B cell (primary cell): ENCODE measurements around the gene RGSL1. TPM values are rescaled to one million over a fixed set of nuclear protein-coding genes. Genes with fewer than 3 reads are reported as not detected.
A peak's percentile ranks its signal among the peaks of the same experiment; 100 is the strongest.

ENCODE experiments used
- ATAC-seq: fragments of 200-7000 bp; cut with Tn5 transposase; one replicate; pipeline ENCODE4 v1.10.0; 2021; ENCODE audit warnings: low read depth, mild to moderate bottlenecking, moderate number of reproducible peaks, moderate library complexity
- CTCF ChIA-PET: fragments of 350-600 bp; sonication (Branson Sonifier 250); formaldehyde crosslinking; loops from one replicate; lab custom pipeline; 2021; ENCODE audit warnings: antibody characterized with exemption, inconsistent platforms; lab: Charles Lee
- POLR2A ChIA-PET: fragments of 350-600 bp; sonication (Branson Sonifier 250); formaldehyde crosslinking; loops from one replicate; lab custom pipeline; 2021; ENCODE audit warnings: antibody characterized with exemption; lab: Charles Lee
- DNase-seq: peaks from one replicate; pipeline ENCODE4 v3.0.0; 2013
- H2AFZ ChIP-seq: 2 replicates; pipeline ENCODE4 v1.6.1; 2012; ENCODE audit warnings: mild to moderate bottlenecking, low read depth, low read length; ENCODE audit not compliant: insufficient read depth, poor library complexity, severe bottlenecking
- H3K27ac ChIP-seq, 2 donors: 1 replicate in 1 of 2; 2 replicates in 1 of 2; pipeline ENCODE4 v1.5.1; 2012 to 2013; ENCODE audit warnings: low read length in 2 of 2, mild to moderate bottlenecking in 2 of 2, moderate library complexity in 1 of 2
- H3K27me3 ChIP-seq, 4 experiments: fragments of 200-600 bp in 1 of 4; sonication (generic) in 1 of 4; replicated peaks in 1 of 4; 1 replicate in 2 of 4; 2 replicates in 2 of 4; pipeline versions ENCODE4 v1.6.1 to v1.7.0; 2013 to 2016; ENCODE audit warnings: low read length in 3 of 4, mild to moderate bottlenecking in 2 of 4, mixed read lengths in 1 of 4, moderate library complexity in 1 of 4; ENCODE audit not compliant: insufficient read depth in 4 of 4, control insufficient read depth in 3 of 4; ENCODE audit errors: control extremely low read depth in 1 of 4
- H3K36me3 ChIP-seq, 2 experiments: replicated peaks in 1 of 2; 1 replicate in 1 of 2; 2 replicates in 1 of 2; pipeline versions ENCODE4 v1.6.1 to v1.7.1; 2013; ENCODE audit warnings: low read length in 1 of 2; ENCODE audit not compliant: insufficient read depth in 2 of 2, control insufficient read depth in 1 of 2; ENCODE audit errors: control extremely low read depth in 1 of 2, extremely low read depth in 1 of 2
- H3K4me1 ChIP-seq, 2 donors: fragments of 200-600 bp in 1 of 2; sonication (generic) in 1 of 2; 1 replicate in 1 of 2; 2 replicates in 1 of 2; pipeline versions ENCODE4 v1.5.1 to v1.6.1; 2013 to 2017; ENCODE audit warnings: low read length in 2 of 2; ENCODE audit not compliant: control insufficient read depth in 2 of 2, insufficient read depth in 2 of 2
- H3K4me2 ChIP-seq: replicated peaks from 2 replicates; pipeline ENCODE3; 2012; ENCODE audit warnings: mild to moderate bottlenecking, low read depth, low read length; ENCODE audit not compliant: poor library complexity, severe bottlenecking
- H3K4me3 ChIP-seq, 5 experiments: fragments of 200-600 bp in 1 of 5; sonication (generic) in 1 of 5; 1 replicate in 3 of 5; 2 replicates in 2 of 5; pipeline versions ENCODE4 v1.5.1 to v1.7.0; 2011 to 2016; ENCODE audit warnings: low read length in 4 of 5, mild to moderate bottlenecking in 4 of 5, low read depth in 2 of 5, control low read depth in 1 of 5, moderate library complexity in 1 of 5; ENCODE audit not compliant: insufficient read depth in 1 of 5; ENCODE audit errors: control extremely low read depth in 1 of 5, extremely low read depth in 1 of 5
- H3K79me2 ChIP-seq: fragments of 200-600 bp; sonication (generic); one replicate; pipeline ENCODE4 v1.6.0; 2016; ENCODE audit warnings: low read length; ENCODE audit not compliant: control insufficient read depth, insufficient read depth
- H3K9ac ChIP-seq: fragments of 200-600 bp; sonication (generic); 2 replicates; pipeline ENCODE4 v1.6.1; 2017; ENCODE audit warnings: mild to moderate bottlenecking, low read length, moderate library complexity
- H3K9me3 ChIP-seq, 3 donors: one replicate each; pipeline versions ENCODE4 v1.6.1 to v1.7.1; 2013; ENCODE audit warnings: low read length in 2 of 3; ENCODE audit not compliant: control insufficient read depth in 2 of 3, insufficient read depth in 1 of 3; ENCODE audit errors: control extremely low read depth in 1 of 3
- H4K20me1 ChIP-seq: 2 replicates; pipeline ENCODE4 v1.6.0; 2012; ENCODE audit warnings: mild to moderate bottlenecking, low read length; ENCODE audit not compliant: insufficient read depth, control insufficient read depth, poor library complexity, severe bottlenecking
- H3K27ac Mint-ChIP-seq: one replicate; pipeline ENCODE4 v1.8.0; 2021; ENCODE audit warnings: mixed read lengths
- H3K27me3 Mint-ChIP-seq: one replicate; pipeline ENCODE4 v1.8.0; 2021; ENCODE audit warnings: mixed read lengths
- H3K4me1 Mint-ChIP-seq: one replicate; pipeline ENCODE4 v1.8.0; 2021; ENCODE audit warnings: mixed read lengths
- H3K4me3 Mint-ChIP-seq: one replicate; pipeline ENCODE4 v1.8.0; 2021; ENCODE audit warnings: mixed read lengths
- H3K9me3 Mint-ChIP-seq: one replicate; pipeline ENCODE4 v1.8.0; 2022; ENCODE audit warnings: mixed read lengths; ENCODE audit not compliant: insufficient read depth
- EZH2 ChIP-seq: IDR thresholded peaks from 2 replicates; pipeline ENCODE4 v1.6.1; 2012; ENCODE audit warnings: borderline replicate concordance, low read depth, mild to moderate bottlenecking, moderate library complexity, low read length; ENCODE audit not compliant: insufficient read depth, poor library complexity, severe bottlenecking
- WGBS: methylation state at CpG from one replicate; pipeline ENCODE4 v1.1.5; 2013; ENCODE audit warnings: missing lambda C conversion rate; ENCODE audit not compliant: insufficient coverage; 5-methylcytosine and 5-hydroxymethylcytosine counted together
- intact Hi-C: fragments of 100-400 bp; cut with micrococcal nuclease; formaldehyde crosslinking; loops from one replicate; pipeline ENCODE4 v1.10.0; 2022
- polyA plus RNA-seq: library from polyadenylated mRNA; depleted of rRNA; stranded (reverse); fragments of >200 nt; gene quantifications from 2 replicates; pipeline ENCODE4 v1.2.3, GENCODE V29; 2012
- total RNA-seq, 2 donors: library from RNA; stranded (reverse); fragments of 120-200 nt in 1 of 2; gene quantifications; 1 replicate in 1 of 2; 2 replicates in 1 of 2; pipeline versions ENCODE4 v1.2.3 to v1.2.4, GENCODE V29; 2013 to 2022
- TF ChIP-seq, protein P1 (sequence below): fragments of 200-600 bp; IDR thresholded peaks from one replicate; pipeline ENCODE4 v1.8.0; 2022; ENCODE audit warnings: antibody characterized with exemption, mild to moderate bottlenecking

RGSL1 gene
- total and polyA plus RNA-seq, 2 donors (not counting 1 experiment from before 2014, with no cell fraction given), result not detected

DNA sequence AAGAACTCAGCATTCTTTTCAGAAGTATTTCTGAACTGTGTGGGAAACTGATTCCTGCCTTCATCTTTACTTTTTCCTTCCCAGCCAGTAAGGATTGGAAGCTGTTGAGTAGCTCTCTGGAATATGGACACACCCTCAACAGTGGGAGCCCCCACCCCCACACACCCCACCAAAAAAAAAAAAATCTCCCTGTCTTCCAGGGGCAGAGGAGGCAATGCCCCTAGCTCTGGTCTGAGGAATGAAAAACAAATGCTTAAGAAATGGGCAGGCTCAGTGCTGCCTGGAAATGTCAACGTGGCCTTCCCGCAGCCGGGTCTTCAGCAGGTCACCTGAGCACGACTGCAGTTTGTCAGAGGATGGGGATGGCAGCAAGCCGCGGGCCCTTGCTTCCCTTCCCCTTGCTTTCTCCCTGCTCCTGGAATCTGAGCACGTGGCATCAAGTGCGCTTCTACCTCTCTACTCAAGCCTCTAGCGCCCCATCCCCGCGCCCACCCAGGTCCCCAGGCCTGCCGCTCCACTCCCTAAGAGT, 153.8 kb downstream of the RGSL1 start:
- no peaks in the 10 kb centered on the region for H3K36me3 ChIP-seq
- no peak for DNase-seq
- CTCF ChIA-PET, result interaction anchor here (1.0 to 24.5 kb wide), 8 partner anchors 8 to 183 kb away, joined by 3 to 989 read pairs (median 6); partner anchors contain the start of genes NPL and RNASEL
- TF ChIP-seq EZH2, result no peak
- TF ChIP-seq, protein P1, sequence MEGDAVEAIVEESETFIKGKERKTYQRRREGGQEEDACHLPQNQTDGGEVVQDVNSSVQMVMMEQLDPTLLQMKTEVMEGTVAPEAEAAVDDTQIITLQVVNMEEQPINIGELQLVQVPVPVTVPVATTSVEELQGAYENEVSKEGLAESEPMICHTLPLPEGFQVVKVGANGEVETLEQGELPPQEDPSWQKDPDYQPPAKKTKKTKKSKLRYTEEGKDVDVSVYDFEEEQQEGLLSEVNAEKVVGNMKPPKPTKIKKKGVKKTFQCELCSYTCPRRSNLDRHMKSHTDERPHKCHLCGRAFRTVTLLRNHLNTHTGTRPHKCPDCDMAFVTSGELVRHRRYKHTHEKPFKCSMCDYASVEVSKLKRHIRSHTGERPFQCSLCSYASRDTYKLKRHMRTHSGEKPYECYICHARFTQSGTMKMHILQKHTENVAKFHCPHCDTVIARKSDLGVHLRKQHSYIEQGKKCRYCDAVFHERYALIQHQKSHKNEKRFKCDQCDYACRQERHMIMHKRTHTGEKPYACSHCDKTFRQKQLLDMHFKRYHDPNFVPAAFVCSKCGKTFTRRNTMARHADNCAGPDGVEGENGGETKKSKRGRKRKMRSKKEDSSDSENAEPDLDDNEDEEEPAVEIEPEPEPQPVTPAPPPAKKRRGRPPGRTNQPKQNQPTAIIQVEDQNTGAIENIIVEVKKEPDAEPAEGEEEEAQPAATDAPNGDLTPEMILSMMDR, result no peak
- H3K9ac ChIP-seq, result peak overlapping the region; percentile 70
- H3K9me3 Mint-ChIP-seq, result no peaks in the 10 kb centered on the region
- no peaks in the 10 kb centered on the region for H4K20me1 ChIP-seq
- peaks cover 26 to 29% of the 10 kb centered on the region in 2 donors for H3K4me1 ChIP-seq
- intact Hi-C loops, result loop anchor here (1.0 to 5.0 kb wide), 6 partner anchors 12 to 1033 kb away; partner anchors contain the start of genes DHX9, GLUL, LAMC1 and NPL
- H2AFZ ChIP-seq, result peak overlapping the region; percentile 80
- no peaks in the 10 kb centered on the region for H3K9me3 ChIP-seq
- H3K4me1 Mint-ChIP-seq, result peaks cover 3% of the 10 kb centered on the region
- no peak overlapping the region for H3K27ac ChIP-seq
- WGBS, result under 1% methylated on average over 10 of the region's 12 CpGs
- peak overlapping the region in 4 of 5 experiments; percentile 47 to 67 (median 59) for H3K4me3 ChIP-seq
- no peaks in the 10 kb centered on the region for H3K27me3 Mint-ChIP-seq
- H3K79me2 ChIP-seq, result no peaks in the 10 kb centered on the region
- peaks cover 0 to 7% (median 0%) of the 10 kb centered on the region in 4 experiments for H3K27me3 ChIP-seq
- POLR2A ChIA-PET, result interaction anchor here (0.5 to 2.1 kb wide), 6 partner anchors 8 to 237 kb away, joined by 3 to 10 read pairs (median 4); no protein-coding TSS in a partner anchor
- peak overlapping the region; percentile 83 for H3K27ac Mint-ChIP-seq
- ATAC-seq, result peak; percentile 1
- H3K4me3 Mint-ChIP-seq, result no peak overlapping the region
- H3K4me2 ChIP-seq, result peak overlapping the region; percentile 94
